Esophagus muscularis mucosa (tissue), 4 donors: ENCODE measurements around the gene AXL. TPM values are rescaled to one million over a fixed set of nuclear protein-coding genes. Genes with fewer than 3 reads are reported as not detected.

Source experiments
- DNase-seq: peaks from one replicate; pipeline ENCODE4 v3.0.0-alpha.2; 2017; ENCODE audit errors: extremely low spot score
- H3K27ac ChIP-seq, 4 donors: fragments of 200-600 bp; sonication (generic); replicated peaks in 1 of 4; 1 replicate in 3 of 4; 2 replicates in 1 of 4; pipeline ENCODE4 v1.5.1; 2016 to 2019; ENCODE audit warnings: mild to moderate bottlenecking in 1 of 4
- H3K27me3 ChIP-seq, 4 donors: fragments of 200-600 bp; sonication (generic); one replicate each; pipeline versions ENCODE4 v1.5.1 to v1.6.0; 2016 to 2019
- H3K36me3 ChIP-seq, 4 donors: fragments of 200-600 bp; sonication (generic); one replicate each; pipeline ENCODE4 v1.5.1; 2016 to 2019
- H3K4me1 ChIP-seq, 4 donors: fragments of 200-600 bp; sonication (generic); one replicate each; pipeline ENCODE4 v1.5.1; 2016 to 2019
- H3K4me3 ChIP-seq, 4 donors: fragments of 200-600 bp; sonication (generic); 1 replicate in 2 of 4; 2 replicates in 2 of 4; pipeline ENCODE4 v1.5.1; 2016 to 2019; ENCODE audit warnings: mild to moderate bottlenecking in 4 of 4, moderate library complexity in 1 of 4
- H3K9me3 ChIP-seq, 4 donors: fragments of 200-600 bp; sonication (generic); 1 replicate in 3 of 4; 2 replicates in 1 of 4; pipeline ENCODE4 v1.5.1; 2016 to 2019
- EP300 ChIP-seq: sonication (generic); formaldehyde crosslinking; IDR thresholded peaks from one replicate; pipeline ENCODE4 v1.6.1; 2017; ENCODE audit warnings: antibody characterized with exemption
- POLR2A ChIP-seq: fragments of 450-650 bp; IDR thresholded peaks from one replicate; pipeline ENCODE4 v1.6.1; 2017; ENCODE audit warnings: antibody characterized with exemption, moderate library complexity, mild to moderate bottlenecking, low read depth
- POLR2AphosphoS5 ChIP-seq, 2 donors: sonication (generic); formaldehyde crosslinking; IDR thresholded peaks; one replicate each; pipeline ENCODE4 v1.6.1; 2017; ENCODE audit warnings: antibody characterized with exemption in 2 of 2
- WGBS: methylation state at CpG from one replicate; pipeline ENCODE4 v1.1.5; 2018; 5-methylcytosine and 5-hydroxymethylcytosine counted together
- intact Hi-C: fragments of 100-400 bp; cut with DNase I; formaldehyde crosslinking; loops from one replicate; pipeline ENCODE4 v1.15.1; 2023
- total RNA-seq, 4 donors: library from RNA; depleted of rRNA; stranded (reverse); fragments of >200 nt; gene quantifications; one replicate each; pipeline versions ENCODE4 v1.1.0 to v1.2.1, GENCODE V29; 2016
- TF ChIP-seq, protein P1 (sequence below), 3 experiments: fragments of 200-600 bp in 2 of 3; fragments of 450-650 bp in 1 of 3; sonication (generic) in 2 of 3; IDR thresholded peaks; one replicate each; pipeline ENCODE4 v1.5.1; 2017 to 2019; ENCODE audit warnings: antibody characterized with exemption in 3 of 3, mild to moderate bottlenecking in 2 of 3, moderate library complexity in 1 of 3

The AXL gene
- total RNA-seq, 4 donors from 2014 or later, result 112 to 243 (median 172) TPM

DNA sequence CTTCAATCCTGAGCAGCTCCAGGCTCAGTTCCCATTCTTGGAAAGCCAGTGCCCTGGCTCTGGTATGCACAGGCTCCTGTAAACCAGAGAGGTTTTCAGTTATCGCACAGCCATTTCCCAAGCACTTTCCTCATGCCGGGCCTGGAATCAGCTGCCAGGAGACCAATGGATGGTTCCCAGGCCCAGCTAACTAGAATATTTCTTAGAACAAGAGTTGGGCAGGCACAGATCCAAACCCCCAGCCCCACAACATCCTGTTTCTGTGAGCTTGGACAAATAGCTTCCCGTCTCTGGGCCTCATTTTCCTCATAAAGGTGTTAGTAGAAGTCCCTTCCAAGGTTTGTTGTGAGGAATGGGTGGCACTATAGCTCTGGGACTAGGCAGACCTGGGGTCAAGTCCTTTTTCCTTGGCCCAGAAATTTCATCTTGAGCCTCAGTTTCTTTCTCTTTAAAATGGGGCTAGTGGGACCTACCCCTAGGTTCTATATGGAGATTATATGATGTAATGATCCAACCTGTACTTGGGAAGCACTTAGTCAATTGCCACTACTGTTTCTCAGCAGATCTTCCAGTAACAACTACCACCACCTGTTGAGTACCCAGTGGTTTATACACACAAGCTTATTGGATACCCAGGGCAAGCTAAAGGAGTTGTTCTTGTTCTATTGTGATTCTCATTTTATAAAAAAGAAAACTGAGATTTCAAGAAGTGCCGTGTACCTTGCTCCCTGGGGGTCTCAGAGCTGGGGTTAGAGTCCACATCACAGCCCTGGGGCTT, 85.9 kb downstream of the AXL start:
- peaks cover 49 to 81% (median 74%) of the 10 kb centered on the region in 4 donors for H3K36me3 ChIP-seq
- H3K27ac ChIP-seq, result peak overlapping the region in 2 of 4 donors; percentile 32
- no peaks in the 10 kb centered on the region for H3K9me3 ChIP-seq
- no peaks in the 10 kb centered on the region for H3K27me3 ChIP-seq
- TF ChIP-seq EP300, result no peak
- no peak for TF ChIP-seq POLR2A
- WGBS, result 67% methylated on average over 4 of the region's 4 CpGs
- no peak for DNase-seq
- intact Hi-C loops, result no loop called here
- H3K4me1 ChIP-seq, result peaks cover 32 to 45% (median 40%) of the 10 kb centered on the region in 4 donors
- no peak overlapping the region for H3K4me3 ChIP-seq

DNA sequence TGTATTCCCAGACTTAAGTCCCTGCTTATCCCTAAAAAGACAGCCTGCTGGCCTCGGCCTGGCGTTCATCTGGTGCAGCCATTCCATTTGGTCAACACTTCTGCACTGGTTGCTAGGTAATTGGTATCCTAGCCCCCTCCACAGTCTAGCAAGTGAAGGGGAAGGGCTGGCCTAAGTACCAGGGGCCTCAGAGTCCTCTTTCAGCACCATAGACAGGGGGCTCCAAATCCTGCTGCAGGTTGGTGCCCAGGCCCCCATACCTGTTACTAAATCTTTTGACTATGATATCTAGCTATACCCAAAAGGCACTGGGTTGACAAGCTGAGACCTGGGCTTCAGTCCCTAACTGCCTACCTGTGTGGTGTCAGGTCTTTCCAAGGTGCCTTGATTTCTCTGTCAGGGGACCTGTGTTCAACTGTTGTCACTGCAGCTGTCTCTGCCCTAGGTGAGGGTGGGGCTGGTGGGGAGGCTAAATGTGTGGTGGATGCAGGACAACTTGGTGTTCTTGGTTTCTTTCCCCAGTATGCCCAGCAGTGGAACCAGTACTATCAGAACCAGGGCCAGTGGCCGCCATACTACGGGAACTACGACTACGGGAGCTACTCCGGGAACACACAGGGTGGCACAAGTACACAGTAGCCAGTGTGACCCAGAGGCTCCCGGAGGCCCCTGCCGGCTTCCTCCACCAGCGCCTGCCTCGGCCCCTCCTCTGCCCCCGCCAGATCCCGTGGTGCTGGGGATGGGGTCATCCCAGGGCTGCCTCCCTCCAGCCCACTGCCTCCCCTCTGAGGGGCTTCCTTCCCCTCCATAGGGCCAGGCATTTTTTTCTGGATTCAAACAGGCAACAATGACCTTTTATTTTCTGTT, 87.1 kb downstream of the AXL start:
- WGBS, result 74% methylated on average over 8 of the region's 13 CpGs
- Histone ChIP-seq H3K9me3 (no peaks in the 10 kb centered on the region), H3K27me3 (no peaks in the 10 kb centered on the region), H3K36me3 (peaks cover 49 to 69% (median 67%) of the 10 kb centered on the region in 4 donors), H3K27ac (peak overlapping the region; percentile 5 to 88 (median 31)), H3K4me3 (no peak overlapping the region), H3K4me1 (peaks cover 28 to 40% (median 35%) of the 10 kb centered on the region in 4 donors)
- DNase-seq, result no peak
- TF ChIP-seq, protein P1, sequence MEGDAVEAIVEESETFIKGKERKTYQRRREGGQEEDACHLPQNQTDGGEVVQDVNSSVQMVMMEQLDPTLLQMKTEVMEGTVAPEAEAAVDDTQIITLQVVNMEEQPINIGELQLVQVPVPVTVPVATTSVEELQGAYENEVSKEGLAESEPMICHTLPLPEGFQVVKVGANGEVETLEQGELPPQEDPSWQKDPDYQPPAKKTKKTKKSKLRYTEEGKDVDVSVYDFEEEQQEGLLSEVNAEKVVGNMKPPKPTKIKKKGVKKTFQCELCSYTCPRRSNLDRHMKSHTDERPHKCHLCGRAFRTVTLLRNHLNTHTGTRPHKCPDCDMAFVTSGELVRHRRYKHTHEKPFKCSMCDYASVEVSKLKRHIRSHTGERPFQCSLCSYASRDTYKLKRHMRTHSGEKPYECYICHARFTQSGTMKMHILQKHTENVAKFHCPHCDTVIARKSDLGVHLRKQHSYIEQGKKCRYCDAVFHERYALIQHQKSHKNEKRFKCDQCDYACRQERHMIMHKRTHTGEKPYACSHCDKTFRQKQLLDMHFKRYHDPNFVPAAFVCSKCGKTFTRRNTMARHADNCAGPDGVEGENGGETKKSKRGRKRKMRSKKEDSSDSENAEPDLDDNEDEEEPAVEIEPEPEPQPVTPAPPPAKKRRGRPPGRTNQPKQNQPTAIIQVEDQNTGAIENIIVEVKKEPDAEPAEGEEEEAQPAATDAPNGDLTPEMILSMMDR (IDR thresholded peaks at IDR 0.05), result no peak
- TF ChIP-seq POLR2A, result no peak
- no peak for TF ChIP-seq POLR2AphosphoS5 (IDR thresholded peaks at IDR 0.05)
- no peak for TF ChIP-seq EP300
- intact Hi-C loops, result no loop called here

DNA sequence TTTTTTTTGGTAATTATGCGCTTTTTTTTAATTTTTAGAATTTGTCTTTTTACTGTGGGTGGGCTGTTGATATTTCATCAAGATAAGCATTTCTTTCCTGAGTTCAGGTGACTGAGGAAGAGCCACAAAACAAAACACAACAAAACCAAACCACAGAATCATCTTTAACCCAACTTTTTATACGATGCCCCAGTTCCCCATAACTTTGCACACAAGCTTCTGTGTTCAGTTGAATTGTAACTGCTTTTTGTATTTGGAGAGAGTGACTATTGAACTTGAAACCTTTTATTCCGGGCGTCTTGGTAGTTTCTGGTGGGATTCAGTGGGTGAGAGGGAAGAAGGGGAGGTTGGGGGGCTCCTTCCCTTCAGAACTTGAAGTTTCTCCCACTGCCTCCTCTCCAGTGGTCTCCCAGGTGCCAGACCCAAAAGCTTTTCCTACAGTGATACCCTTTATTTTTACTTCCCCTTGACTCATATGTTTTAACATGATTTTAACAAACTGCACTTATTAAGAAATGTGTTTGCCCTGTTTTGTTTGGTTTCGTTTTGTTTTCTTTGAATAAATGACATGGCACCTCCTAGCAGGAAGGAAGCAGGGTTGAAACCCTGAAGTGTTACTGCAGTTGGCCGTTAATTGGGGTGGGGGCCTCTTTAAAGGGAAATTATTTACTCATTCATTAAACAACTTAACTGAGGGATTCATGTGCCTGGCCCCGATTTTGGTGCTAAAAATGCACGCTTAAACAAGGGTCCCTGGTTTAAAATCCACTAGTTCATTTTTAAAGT, 88.3 kb downstream of the AXL start:
- peak overlapping the region; percentile 88 to 98 (median 95) for H3K27ac ChIP-seq
- peaks cover 32 to 42% (median 41%) of the 10 kb centered on the region in 4 donors for H3K4me1 ChIP-seq
- TF ChIP-seq, protein P1 (IDR thresholded peaks at IDR 0.05), result no peak
- no peak for TF ChIP-seq EP300
- TF ChIP-seq POLR2A, result no peak
- no peak for TF ChIP-seq POLR2AphosphoS5 (IDR thresholded peaks at IDR 0.05)
- WGBS, result 52% methylated on average over 8 of the region's 8 CpGs
- H3K36me3 ChIP-seq, result peaks cover 46 to 60% (median 57%) of the 10 kb centered on the region in 4 donors
- no peak for DNase-seq
- no peaks in the 10 kb centered on the region for H3K9me3 ChIP-seq
- intact Hi-C loops, result no loop called here
- H3K4me3 ChIP-seq, result no peak overlapping the region
- H3K27me3 ChIP-seq, result no peaks in the 10 kb centered on the region

DNA sequence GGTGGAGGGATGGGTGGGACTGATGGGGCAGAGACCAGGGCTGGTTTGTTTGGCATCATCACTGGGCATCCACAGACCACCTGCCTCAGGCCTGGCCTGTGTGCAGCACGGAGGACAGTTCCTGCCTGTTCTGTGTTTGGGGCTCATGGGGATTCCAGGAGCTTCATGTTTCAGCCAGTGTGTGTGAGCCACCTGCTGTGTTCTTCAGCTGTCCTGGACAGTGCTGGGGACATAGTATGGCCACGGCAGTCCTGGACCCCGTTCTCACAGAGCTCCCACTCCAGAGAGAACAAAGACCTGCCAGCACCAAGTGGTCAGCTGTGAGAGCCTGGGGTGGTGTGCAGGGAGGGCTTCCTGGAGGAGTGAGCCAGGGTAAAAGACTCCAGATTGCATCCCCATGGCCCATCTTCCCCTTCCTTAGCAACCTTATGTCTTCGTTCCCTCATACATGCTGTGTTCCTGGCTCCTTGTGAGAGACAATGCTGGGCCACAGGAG, 89.0 kb downstream of the AXL start:
- DNase-seq, result no peak
- H3K36me3 ChIP-seq, result peaks cover 41 to 60% (median 56%) of the 10 kb centered on the region in 4 donors
- 29% methylated on average over 3 of the region's 4 CpGs for WGBS
- no peaks in the 10 kb centered on the region for H3K27me3 ChIP-seq
- peak overlapping the region; percentile 88 to 98 (median 95) for H3K27ac ChIP-seq
- intact Hi-C loops, result loop anchor here (1.0 to 2.0 kb wide), 2 partner anchors 43 to 104 kb away; partner anchors contain the start of gene HNRNPUL1
- H3K4me3 ChIP-seq, result peak overlapping the region in 1 of 4 donors; percentile 82
- H3K4me1 ChIP-seq, result peaks cover 31 to 50% (median 43%) of the 10 kb centered on the region in 4 donors
- TF ChIP-seq, protein P1 (IDR thresholded peaks at IDR 0.05), result no peak
- H3K9me3 ChIP-seq, result no peaks in the 10 kb centered on the region
